NOMO-1 (cell line): Measurements from ENCODE around the gene HOXC6.

Experiments
- DNase-seq, 2 experiments: peaks; one replicate each; lab custom pipeline; 2025; ENCODE audit not compliant: unreplicated experiment in 2 of 2; lab: John Stamatoyannopoulos, UW

Gene HOXC6

DNA sequence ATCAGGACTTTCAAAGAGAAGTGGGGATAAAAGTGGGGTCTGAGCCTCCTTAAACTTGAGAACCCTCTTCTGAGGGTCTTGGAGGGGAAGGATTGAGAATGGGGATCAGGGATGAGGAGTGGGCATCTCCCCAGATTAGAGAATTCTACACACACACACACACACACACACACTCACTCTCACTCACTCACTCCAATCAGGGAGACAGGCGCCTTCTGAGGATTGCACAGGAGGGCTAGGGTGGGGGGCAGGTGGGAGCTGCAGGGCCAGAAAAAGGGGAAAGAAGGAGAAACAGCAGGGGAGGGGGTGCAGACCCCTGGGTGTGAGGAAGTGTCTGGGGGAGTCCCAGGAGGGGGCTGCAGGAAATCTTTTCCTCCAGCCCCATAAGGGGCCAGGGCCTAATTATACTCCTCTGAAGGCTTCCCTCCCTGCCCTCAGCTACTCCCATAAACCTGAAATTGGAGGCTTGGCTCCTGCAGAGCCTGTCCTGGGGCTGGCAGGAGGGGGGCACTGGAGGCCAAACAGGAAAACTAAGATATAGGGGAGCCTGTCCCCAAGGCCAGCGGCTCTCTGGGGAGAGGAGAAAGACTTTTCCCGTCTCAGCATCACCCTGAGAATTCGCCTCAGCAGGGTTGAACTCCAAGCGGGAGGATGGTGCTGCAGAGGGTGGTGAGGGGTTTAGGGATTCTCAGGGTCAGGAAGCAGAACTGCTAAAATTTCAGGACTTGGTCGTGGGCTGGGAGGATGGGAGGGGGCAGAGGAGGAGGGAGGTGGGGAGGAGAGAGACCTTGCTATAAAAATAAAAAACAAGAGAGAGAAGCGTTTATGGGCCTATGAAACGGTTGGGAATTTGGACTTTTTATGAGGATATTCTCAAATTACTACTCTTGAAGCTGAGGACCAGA is 26.7 kb upstream of the HOXC6 start:
- DNase-seq = no peak

DNA sequence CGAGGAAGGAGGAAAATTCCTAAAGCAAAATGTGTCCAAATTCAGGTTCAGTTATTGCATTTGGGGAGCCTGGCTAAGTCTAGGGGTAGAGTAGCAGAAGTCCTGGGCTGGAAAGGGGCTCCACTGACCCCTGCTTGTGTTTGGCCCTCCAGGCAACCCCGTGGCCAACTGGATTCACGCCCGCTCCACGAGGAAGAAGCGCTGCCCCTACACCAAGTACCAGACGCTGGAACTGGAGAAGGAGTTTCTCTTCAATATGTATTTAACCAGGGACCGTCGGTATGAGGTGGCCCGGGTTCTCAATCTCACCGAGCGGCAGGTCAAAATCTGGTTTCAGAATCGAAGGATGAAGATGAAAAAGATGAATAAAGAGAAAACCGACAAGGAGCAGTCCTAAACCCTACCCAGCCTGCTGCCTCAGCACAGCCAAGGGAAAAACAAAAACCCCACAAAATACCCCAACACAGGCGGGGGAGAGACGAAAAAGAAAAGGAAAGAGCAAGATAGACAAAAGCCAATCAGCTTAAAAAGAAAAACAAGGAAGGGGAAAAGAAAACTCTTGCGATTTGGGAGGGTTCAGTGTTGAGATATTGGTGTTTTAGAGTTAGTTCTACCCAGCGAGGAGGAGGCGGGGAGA is 25.8 kb upstream of the HOXC6 start:
- DNase-seq = no peak

DNA sequence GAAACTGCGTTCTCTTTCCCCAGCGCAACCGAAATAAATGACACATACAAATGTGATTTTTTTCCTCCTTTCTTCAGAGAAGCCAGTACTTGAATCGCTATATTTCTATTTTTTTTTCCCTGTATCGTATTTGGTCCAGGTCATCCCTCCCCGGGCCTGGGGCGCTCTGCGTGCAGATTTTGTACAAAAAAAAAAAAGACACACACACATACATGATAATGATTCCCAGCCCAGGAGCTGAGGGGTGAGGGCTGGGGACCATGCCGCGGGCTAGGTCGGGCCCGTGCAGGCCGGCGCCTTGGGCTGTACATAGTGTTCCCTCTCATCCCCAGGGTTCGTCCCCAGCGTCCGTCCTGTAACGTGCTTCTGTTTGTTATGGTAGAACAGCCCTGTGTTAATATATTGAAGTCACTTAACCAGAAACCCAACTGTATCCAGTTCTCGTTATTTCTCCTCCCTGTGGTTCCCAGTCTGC is 25.3 kb upstream of the HOXC6 start:
- no peak for DNase-seq

DNA sequence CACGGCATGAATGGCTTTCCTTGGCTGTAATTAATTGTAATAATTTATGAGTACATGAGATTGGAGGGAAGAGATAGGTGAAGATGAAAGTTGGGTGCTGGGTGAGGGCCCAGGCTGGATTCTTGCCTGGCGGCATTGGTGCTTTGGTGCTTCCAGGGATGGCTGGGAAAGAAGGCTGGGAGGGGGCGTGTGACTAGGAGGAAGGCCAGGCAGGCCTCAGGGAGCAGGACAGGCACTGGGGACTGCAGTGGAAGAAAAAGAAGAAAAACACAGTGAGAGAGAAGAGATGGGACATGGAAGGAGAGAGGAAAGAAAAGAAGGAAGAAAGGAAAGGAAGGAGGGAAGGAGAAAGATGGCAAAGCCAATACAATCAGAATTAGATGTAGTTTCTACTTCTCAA is 24.6 kb upstream of the HOXC6 start:
- no peak for DNase-seq

DNA sequence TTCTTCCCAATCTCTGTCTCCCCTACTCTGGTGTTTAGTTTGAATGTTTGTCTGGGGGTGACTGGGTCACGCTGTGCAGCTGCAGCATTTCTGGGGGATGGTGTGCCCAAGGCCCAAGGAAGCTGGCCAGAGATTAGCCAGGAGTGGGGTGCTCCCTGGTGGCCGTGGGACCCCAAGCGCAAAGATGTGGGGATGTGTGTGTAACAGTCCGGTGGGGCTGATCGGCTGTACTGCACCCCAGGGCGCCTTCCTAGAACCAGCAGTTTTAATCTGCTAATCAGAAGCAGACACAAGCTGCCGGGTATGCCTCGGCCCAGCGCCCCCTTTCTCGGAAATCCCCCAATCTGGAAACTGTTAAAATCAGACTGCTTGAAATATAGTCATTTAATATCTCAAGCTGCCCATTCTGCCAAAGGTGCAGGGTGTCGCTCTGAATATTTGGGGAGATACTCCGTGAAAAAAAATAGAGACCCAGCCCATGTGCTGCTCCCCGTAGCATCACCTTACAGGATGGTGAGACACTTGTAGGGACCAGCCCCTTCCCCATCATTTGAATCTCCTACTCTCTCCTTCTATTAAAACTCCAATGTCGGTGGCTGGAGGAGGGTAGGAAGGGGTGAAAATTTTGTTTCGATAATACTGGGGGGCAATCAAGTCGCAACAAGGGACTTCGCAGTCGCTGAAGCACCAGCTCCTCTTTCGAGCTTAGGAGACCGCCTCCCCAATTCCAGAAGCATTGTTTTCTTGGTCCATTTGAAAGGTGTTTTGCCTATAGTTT is 24.0 kb upstream of the HOXC6 start:
- DNase-seq = no peak

DNA sequence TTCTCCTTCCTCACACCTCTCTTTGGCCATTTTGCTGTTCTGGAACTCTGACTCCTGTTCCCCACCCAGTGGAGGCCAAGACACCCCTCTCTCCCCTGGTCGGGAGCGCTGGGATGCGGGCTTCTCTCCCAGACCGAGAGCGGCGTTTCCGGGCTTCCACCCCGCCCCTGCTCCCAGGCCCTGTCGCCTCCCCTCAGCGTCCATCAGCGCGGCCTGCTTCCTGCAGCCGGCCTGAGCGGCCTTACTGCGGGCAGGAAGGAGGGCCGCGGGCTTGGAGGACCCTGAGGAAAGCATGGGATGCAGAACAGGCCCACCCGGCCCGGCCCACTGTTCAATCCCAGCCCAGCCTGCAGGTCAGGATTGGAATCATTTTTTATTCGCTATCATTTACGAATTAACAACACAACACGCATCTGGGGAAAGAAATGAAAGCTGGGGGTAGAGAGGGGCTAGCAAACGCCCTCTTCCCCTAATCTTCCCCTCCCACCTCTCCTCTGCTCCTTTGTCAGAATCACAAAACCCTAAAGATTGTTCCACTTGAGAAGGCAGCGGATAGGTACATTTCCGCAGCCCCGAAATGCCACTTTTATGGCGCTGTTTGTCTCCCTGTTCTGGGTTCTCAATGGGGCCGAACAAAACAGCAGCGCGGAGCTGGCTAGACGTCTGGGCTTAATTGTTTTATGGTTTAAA is 23.3 kb upstream of the HOXC6 start:
- DNase-seq = no peak

DNA sequence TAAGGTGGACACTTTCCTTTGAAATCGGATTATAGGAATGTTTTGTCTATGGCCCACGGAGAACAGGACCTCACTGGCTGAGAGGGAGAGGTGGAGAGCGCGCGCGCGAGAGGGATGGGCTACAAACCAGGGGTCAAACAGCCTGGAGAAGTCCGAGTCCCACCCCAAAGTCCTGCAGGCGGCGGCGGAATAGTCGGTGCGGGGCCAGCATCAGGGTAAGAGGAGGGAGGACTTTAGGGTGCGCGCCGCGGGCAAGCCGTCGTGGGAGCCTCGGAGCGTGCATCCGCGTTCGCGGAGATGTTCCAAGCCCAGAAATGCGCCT is 22.7 kb upstream of the HOXC6 start:
- no peak for DNase-seq

DNA sequence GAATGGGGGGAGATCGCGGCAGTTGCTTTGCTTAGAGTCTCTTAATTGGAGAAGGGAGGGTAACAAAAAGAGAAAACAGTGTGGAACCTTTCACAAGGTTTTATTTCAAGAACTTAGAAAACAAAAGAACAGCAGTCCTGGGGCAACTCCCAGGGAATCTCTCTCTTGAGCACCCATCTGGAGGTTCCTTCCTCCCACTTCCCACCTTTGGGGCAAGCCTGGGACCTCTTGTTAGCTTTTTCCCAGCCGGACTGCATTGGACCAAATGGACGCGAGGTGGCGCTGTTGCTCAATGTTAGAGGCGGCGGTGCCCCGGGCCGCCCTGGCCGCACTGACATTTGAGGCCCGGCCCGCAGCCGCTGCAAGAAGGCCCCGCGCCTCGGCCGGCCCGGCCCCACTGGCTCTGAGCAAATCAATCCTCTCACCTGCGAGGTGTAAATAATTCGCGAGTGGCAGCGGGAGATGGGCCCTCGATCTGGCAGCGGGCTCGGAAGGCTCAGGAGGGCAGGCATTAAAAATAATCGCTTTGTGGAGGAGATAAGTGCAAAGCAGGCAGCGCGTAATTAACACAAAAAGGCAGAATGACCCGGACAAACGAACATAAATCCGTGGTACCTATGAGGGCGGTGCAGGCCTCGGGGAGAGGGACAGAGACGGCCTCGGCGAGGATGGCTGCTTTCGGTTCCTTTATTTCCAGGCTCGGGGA is 22.2 kb upstream of the HOXC6 start:
- DNase-seq = peak; percentile 57 to 66

DNA sequence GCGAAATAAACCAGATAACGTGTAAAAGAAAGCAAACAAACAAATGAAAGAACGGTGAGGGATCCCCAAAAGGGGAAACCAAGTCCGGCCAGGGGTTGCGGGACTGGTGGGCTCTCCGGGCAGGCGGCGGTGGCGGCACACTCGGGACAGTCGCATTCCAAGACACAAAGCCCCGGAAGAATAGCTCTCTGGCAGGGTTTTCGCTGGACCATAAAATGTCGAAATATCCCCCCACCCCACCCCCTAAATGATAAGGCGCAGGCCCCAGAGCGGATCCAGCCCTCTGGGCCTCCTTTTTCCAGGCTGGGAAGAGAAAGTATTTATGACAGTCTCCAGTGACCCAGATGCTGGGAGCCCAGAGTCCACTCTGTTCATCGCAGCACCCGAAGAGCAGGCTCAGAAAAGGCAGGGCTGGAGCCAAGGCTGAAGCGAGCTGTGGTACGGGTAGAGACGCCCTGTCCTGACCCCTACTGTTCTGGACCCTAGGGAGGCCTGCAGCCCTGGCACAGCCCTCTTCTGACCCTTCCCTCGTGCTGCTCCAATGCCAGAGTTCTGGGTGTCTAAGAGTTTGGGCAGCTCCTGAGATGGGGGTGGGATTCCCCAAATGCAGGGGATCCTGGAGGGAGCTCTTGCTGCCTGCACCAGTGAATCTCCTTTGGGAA is 21.6 kb upstream of the HOXC6 start:
- DNase-seq = peak in 1 of 2 experiments; percentile 28

DNA sequence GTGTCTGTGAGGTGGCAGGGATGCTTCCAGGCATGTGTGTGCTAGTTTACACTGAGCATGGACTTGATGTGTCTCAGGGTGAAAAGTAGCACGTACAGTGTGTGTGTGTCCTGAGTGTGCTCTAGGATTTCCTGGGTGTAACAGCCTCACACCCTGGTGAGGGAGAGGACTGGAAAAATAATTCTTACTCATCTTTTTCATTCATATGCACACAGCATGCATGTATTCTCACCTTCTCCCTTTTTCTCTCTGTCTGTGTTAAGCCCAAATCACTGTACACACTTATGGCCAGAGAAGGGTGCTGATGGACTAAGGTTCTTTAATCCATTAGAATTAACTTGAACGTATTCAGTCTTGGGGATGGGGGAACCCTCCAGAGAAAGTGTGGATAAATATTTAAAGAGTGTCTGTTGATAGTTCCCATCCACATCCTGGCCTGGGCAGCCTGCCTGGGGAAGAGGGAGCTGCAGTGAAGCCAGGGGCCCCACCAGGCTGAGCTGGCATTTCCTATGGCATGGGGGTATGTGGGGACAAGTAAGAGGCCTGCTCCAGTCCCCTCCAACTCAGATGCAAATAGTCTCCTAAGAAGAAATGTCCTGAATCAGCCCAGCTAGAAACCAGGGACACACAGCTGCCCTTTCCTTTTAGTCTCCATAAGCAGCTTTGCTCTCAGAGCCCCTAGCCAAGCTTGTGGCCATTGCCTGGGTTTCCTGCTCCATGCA is 20.5 kb upstream of the HOXC6 start:
- no peak for DNase-seq

DNA sequence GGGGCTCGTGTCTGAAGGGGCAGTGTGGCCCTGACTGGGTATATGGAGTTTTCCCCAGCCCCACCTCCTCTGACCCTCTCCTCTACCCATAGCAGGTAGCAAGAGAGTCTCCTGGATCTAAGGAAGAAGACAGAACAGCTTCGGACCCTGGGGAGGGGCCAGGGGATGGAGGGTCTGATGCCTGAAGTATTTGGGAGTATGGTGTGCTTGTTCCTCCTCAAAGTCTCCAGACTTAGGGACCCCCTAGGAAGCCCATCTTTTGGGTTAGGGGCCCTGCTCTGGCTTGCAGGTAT is 20.0 kb upstream of the HOXC6 start:
- no peak for DNase-seq

DNA sequence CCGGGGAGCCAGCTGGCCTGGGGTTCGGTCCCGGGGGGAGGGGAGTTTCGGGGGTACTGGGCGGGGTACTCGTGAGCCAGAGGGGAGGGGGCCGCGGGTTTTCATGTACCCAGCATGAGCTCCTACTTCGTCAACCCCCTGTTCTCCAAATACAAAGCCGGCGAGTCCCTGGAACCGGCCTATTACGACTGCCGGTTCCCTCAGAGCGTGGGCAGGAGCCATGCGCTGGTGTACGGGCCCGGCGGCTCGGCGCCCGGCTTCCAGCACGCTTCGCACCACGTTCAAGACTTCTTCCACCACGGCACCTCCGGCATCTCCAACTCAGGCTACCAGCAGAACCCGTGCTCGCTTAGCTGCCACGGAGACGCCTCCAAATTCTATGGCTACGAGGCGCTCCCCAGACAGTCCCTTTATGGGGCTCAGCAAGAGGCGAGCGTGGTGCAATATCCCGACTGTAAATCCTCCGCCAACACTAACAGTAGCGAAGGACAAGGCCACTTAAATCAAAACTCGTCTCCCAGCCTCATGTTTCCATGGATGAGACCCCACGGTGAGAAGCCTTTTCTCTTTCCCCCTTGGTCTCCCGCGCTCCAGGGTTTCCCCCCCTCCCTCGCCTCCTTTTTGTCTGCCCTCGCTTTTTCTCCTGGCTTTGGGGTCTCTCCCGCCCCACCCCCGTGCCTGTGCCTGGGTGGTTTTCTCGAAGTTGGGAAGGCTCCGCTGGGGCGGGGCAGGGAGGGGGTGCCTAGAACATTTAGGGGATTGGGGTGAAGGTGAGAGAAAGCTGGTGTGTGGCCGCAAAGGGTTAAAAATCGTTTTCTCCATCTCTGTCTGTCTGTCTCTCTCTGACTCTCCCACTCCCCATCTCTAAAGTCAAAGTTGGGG is 18.8 kb upstream of the HOXC6 start:
- DNase-seq = peak in 1 of 2 experiments; percentile 32

DNA sequence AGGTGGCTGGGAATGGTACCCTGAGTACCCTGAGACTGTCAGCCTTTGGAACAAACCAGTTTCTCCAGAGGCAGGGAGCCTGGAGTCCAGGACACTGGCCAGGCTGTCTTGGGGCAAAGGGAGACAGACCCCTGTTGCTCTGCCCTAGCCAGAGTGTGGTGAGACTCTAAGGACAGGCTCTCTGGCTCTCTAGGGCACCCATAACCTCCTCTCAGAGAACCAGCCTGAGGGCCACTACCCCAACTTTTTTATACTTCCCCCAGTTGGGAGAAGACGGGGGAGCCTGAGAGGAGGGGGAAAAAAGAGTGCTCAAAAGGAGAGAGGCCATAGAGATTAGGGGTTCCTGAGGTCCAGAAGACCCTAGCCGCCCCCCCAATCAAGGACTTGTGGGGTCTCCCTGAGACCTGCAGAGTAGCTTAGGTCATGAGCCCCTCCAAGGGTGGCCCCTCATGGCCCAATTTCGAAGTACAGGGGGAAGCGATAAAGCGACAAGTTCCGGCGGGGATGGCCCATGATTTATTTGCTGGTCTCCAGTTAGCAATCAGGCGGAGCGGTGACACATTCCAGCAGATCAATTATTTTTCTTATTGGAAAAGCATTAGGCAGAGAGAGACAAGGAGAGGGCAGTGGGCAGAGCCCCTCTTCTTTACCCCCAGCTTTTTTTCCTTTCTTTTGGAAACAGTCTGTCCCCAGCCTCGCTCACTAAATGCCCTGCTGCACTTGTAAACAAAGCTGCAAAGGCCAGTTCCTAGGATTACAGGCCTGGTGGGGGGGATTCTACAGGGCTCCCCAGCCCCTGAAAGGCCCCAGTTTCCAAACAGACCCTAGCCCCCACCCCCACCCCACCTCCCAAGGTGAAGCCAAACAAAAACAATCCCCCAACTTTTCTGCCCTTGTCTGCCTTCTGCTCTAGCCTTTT is 17.9 kb upstream of the HOXC6 start:
- no peak for DNase-seq

DNA sequence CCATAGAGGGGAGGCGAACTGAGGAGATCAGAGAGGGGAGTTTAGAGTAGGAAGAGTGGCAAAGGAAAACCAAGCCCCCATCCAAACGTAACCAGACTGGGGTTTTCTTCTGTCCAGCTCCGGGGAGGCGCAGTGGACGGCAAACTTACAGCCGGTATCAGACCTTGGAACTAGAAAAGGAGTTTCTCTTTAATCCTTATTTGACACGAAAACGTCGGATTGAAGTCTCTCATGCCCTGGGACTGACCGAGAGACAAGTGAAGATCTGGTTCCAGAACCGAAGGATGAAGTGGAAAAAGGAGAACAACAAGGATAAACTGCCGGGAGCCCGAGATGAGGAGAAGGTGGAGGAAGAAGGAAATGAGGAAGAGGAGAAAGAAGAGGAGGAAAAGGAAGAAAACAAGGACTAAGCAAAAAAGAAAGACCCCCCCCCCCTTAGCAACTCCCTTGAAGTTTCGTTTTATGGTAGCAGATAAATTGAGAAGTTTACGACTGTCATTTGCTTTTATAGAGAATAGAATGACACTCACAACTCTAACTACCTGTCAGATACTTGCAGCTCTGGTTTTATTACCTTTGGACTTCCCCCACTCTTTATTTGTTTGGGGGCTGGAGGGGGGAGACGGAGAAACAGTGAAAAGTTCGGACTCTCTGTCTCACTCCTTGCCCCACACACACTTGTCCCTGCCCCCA is 17.1 kb upstream of the HOXC6 start:
- DNase-seq = no peak

DNA sequence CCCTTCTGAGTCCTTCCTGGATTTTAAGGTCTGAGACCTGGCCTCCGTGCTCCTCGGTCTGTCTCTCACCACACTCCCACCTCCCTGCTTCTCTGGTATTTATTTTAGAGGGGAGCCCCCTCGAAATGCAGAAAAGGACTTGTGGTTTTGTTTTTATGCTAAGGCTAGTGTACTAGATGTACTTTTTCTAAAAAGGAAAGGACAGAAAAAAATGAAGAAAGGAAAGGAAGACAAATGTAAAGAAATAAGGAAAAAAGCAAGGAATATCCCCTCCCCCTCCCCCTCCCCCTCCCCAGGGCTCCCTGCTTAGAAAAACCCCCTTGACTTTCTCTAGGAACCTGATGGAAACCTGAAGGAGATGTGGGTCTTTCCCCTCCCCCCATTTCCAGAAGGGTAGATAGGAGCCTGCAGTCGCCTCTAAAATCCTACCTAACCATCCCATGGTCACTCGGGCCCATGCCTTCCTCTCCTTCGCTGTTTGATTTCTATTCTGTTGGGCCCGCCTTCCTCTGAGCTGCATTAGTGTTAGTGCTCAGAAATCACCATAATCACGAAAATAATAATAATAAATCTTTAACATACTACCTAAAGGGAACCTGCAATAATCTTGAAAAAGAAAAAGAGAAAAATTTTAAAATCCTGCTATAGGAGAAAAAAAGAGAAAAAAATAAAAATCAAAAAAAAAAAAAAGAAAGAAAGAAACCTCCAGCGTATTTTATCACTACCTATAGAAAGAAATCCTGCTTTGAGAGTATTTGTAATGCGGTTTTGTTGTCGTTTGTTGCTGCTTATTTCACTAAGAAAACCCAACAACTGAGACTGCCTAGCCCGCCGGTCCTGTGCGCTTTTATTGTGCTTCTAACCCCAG is 16.3 kb upstream of the HOXC6 start:
- DNase-seq = no peak
